Muscle of leg (tissue), 16 donors: ENCODE data around the gene SAG. TPM values are rescaled to one million over a fixed set of nuclear protein-coding genes. Genes with fewer than 3 reads are reported as not detected.

ENCODE experiments used
- DNase-seq: peaks from one replicate; pipeline ENCODE4 v3.0.0; 2013
- H3K27ac ChIP-seq: one replicate; pipeline ENCODE4 v1.5.1; 2013; ENCODE audit warnings: mild to moderate bottlenecking, low read length, control low read depth
- H3K27me3 ChIP-seq: one replicate; pipeline ENCODE4 v1.6.1; 2013; ENCODE audit warnings: low read length; ENCODE audit not compliant: control insufficient read depth, insufficient read depth
- H3K36me3 ChIP-seq: one replicate; pipeline ENCODE4 v1.6.1; 2013; ENCODE audit warnings: low read length; ENCODE audit not compliant: control insufficient read depth, insufficient read depth
- H3K4me1 ChIP-seq: one replicate; pipeline ENCODE4 v1.6.1; 2013; ENCODE audit warnings: low read length; ENCODE audit not compliant: control insufficient read depth, insufficient read depth
- H3K4me3 ChIP-seq: one replicate; pipeline ENCODE4 v1.5.1; 2013; ENCODE audit warnings: low read length, control low read depth
- H3K9me3 ChIP-seq: replicated peaks from 2 replicates; pipeline ENCODE4 v1.6.1; 2013; ENCODE audit warnings: low read depth, low read length; ENCODE audit not compliant: control insufficient read depth
- WGBS: methylation state at CpG from one replicate; pipeline ENCODE4 v1.1.5; 2013; ENCODE audit warnings: missing lambda C conversion rate; ENCODE audit not compliant: insufficient coverage; 5-methylcytosine and 5-hydroxymethylcytosine counted together
- long read RNA-seq, 11 donors: transcript quantifications; one replicate each; lab custom pipeline, GENCODE V29; 2026
- polyA plus RNA-seq, 8 donors: library from polyadenylated mRNA; unstranded; fragments of 120-200 nt; gene quantifications; one replicate each; pipeline versions ENCODE4 v1.2.1 to v1.2.3, GENCODE V29; 2013; ENCODE audit warnings: inconsistent platforms in 1 of 8, low replicate concordance in 1 of 8; ENCODE audit not compliant: insufficient read length in 8 of 8, insufficient read depth in 1 of 8
- total RNA-seq: library from RNA; stranded (reverse); fragments of 120-200 nt; gene quantifications from one replicate; pipeline ENCODE4 v1.2.4, GENCODE V29; 2013

The SAG gene
- total RNA-seq, result 0.18 TPM
- under 1 TPM in 7 of 8 donors, not detected in 1; 0.04 to 0.39 (median 0.11) TPM for polyA plus RNA-seq
- long read RNA-seq, donor 1, result 0 reads
- long read RNA-seq, donor 2, result 0 reads
- long read RNA-seq, donor 3, result 0 reads
- long read RNA-seq, donor 4, result 0 reads
- long read RNA-seq, donor 5, result 0 reads
- long read RNA-seq, donor 6, result 0 reads
- long read RNA-seq, donor 7, result 0 reads
- long read RNA-seq, donor 8, result 0 reads
- long read RNA-seq, donor 9, result 0 reads
- long read RNA-seq, donor 10, result 0 reads
- long read RNA-seq, donor 11, result 0 reads

DNA sequence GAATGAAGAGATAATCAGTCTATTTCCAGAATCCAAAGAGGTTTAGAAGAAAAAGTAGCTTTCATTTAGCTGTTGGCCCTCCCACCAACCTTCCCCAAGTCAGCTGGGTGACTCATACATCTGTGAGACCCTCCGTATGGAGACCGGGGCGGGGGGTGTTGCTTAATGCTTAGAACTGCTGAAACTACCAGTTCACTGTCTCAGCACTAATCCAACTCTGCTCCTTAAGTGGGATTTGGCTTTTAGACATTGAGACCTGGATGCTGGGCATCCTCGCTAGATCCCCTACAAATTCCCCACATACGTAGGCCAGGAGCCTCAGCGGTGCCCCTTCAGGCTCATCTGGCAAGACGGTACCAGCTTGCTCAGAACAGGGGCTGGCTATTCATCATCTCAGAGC lies at the start of gene SAG:
Gene SAG, plus strand, starts transcription at position 252 of the 400 bp plus-strand sequence. CDS start 1,374 bp downstream, outside the sequence.
- no peak within 1 kb of the TSS for H3K27ac ChIP-seq
- H3K9me3 ChIP-seq, result no peaks in the 10 kb centered on the region
- H3K4me1 ChIP-seq, result no peaks in the 10 kb centered on the region
- no peak for DNase-seq
- H3K36me3 ChIP-seq, result no peaks in the 10 kb centered on the region
- H3K27me3 ChIP-seq, result peaks cover 4% of the 10 kb centered on the region
- no peak within 1 kb of the TSS for H3K4me3 ChIP-seq
- 84% methylated on average over 4 of the region's 7 CpGs for WGBS

DNA sequence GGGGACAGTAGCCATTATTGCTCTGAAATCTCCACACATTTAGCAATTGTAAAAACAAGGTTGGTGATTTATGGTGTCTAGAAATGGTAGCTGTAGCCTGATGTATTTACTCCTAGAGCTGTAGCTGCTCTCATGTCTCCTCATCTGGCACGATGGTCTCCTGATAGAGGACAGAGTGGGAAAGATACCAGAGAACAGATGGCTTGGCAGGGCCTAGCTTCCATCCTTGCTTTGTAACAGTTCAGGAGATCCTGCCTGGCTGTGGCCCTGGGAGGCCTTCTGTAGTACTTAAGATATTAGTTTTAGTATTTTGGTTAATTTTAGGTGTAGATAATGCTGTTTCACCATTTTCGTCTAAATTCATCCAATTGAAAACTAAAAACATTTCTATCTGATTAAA lies 49.4 kb upstream of the SAG start:
- Histone ChIP-seq H3K9me3 (no peaks in the 10 kb centered on the region), H3K27ac (no peak overlapping the region), H3K36me3 (peaks cover 60% of the 10 kb centered on the region), H3K4me3 (no peak overlapping the region), H3K4me1 (no peaks in the 10 kb centered on the region), H3K27me3 (no peaks in the 10 kb centered on the region)
- no peak for DNase-seq
- WGBS, result 80% methylated on average over 1 of the region's 2 CpGs

DNA sequence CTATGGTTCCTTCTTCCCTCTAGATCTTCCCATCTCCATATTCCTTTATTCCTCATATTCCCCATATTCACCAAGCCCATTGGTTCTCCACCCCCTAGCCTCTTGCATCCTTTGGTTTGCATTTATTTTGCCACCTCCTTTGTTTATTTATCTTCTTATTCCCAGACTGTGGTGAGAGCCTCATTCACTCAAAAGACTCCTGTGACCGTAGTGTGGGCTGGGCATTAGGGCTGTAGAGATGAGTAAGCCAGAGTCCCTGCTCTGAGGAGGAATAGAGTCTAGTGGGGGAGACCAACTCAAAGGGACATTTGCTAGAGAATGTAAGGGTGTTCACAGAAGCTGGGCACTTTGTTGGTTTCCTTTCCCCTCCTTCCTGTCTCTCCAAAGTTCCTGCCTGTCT lies 47.9 kb upstream of the SAG start:
- DNase-seq, result no peak
- Histone ChIP-seq H3K4me1 (no peaks in the 10 kb centered on the region), H3K4me3 (no peak overlapping the region), H3K36me3 (peaks cover 68% of the 10 kb centered on the region), H3K27ac (no peak overlapping the region), H3K27me3 (no peaks in the 10 kb centered on the region), H3K9me3 (no peaks in the 10 kb centered on the region)
- WGBS, result no CpG with 5 or more reads among the region's 1 CpG

DNA sequence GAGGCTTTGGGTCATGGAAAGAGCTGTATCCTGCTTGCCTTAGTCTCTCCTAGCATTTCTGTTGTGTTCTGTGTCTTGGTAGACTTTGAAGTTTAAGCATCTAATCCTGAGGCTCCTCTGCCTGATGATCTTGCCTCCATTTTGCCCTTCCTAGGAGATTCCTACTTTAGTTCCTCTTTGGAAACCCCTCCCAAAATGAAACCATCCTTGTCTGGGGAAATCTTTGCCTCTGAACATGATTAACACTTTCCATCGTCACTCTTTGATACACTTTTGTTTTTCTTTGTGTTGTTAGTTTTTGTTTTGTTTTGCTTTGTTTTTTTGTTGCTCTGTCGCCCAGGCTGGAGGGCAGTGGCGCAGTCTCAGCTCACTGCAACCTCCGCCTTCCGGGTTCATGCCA lies 47.0 kb upstream of the SAG start:
- no peak for DNase-seq
- no peak overlapping the region for H3K27ac ChIP-seq

DNA sequence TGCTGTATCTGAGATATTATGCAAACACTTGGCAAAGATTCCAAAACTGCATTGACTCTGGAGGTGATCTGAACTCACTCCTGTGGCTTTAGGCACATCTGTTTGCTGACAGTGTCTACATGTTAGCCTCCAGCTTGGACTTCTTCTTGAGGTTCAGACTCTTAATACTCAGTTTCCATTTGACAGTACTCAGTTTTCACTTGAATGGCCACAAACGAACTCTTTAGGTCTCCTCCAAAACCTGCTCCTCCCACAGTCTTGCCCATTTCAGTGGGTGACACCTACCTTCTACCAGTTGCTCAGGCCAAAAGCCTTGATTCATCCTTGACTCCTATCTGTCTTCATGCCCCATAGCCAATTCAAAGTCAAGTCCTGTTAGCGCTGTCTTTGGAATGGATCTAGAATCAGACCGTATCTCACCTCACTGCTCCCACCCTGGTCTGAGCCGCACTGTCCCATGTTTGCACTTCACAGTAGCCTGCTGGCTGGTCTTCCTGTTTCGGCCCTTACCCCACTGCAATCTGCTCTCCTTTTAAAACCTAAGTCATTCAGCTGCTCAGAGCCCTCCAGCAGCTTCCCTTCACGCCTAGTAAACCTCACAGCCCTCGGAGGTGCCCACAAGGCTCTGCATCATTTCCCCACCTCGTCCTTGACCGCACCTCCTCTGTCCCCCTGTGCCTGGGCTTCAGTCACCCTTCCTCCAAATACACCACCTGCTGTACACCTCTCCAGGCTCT lies 45.6 kb upstream of the SAG start:
- no peak overlapping the region for H3K27ac ChIP-seq
- no peaks in the 10 kb centered on the region for H3K4me1 ChIP-seq
- H3K36me3 ChIP-seq, result peaks cover 72% of the 10 kb centered on the region

More for the DNA sequence above, 47.0 kb upstream of the SAG start:
- H3K36me3 ChIP-seq, result peaks cover 68% of the 10 kb centered on the region
- no peaks in the 10 kb centered on the region for H3K27me3 ChIP-seq
- WGBS, result 100% methylated on average over 4 of the region's 5 CpGs
- no peaks in the 10 kb centered on the region for H3K4me1 ChIP-seq
- no peaks in the 10 kb centered on the region for H3K9me3 ChIP-seq
- H3K4me3 ChIP-seq, result no peak overlapping the region

DNA sequence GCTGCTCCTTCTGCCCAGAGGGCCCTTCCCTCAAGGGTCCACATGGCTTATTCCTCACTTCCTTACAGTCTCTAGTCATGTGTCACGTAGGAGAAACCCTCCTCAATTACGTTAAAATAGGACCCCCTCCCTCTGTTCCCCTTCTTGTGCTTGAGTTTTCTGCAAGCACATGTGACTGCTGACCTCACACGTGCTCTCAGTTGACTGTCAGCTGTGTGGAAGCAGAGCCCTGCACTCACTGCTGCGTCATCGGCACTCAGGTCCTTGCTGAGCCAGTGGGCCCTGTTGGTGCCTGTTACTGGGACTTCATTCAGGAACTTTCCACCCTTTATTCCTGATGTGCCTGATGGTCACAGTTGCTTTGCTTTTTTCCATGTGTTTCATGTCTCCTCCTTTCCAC lies 45.1 kb upstream of the SAG start:
- 82% methylated on average over 4 of the region's 5 CpGs for WGBS
- H3K36me3 ChIP-seq, result peaks cover 75% of the 10 kb centered on the region
- H3K27me3 ChIP-seq, result no peaks in the 10 kb centered on the region
- no peaks in the 10 kb centered on the region for H3K9me3 ChIP-seq
- no peak overlapping the region for H3K27ac ChIP-seq
- no peaks in the 10 kb centered on the region for H3K4me1 ChIP-seq
- no peak overlapping the region for H3K4me3 ChIP-seq
- no peak for DNase-seq

More for the DNA sequence above, 45.6 kb upstream of the SAG start:
- no peak for DNase-seq
- H3K27me3 ChIP-seq, result no peaks in the 10 kb centered on the region
- H3K9me3 ChIP-seq, result no peaks in the 10 kb centered on the region
- WGBS, result 95% methylated on average over 9 of the region's 9 CpGs
- H3K4me3 ChIP-seq, result no peak overlapping the region

DNA sequence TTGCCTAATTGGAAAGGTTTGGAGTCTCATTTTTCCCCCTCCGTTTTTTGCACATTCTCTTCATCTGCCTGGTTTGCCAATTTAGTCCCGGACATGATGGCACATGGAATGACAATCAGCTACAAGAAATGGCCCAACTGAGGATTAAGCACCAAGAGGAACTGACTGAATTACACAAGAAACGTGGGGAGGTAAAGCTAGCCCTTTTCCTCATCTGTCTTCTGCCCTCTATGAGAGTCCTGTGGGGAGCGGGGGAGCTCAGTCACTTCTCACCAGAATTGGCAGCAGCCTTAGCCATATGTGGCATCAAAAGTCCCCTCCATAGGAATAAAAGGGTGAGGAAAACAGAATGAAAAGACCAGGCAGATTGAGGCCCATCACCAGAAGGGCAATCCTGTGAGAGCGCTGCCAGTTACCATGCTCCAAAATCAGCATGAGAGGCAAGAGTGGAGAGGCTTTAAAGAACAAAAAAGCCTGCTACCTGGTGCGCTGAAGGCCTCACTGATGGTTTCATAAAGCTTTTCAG lies 44.5 kb upstream of the SAG start:
- Histone ChIP-seq H3K27ac (no peak overlapping the region), H3K9me3 (no peaks in the 10 kb centered on the region), H3K36me3 (peaks cover 78% of the 10 kb centered on the region), H3K4me1 (no peaks in the 10 kb centered on the region), H3K27me3 (no peaks in the 10 kb centered on the region), H3K4me3 (no peak overlapping the region)
- WGBS, result 83% methylated on average over 4 of the region's 6 CpGs
- no peak for DNase-seq

DNA sequence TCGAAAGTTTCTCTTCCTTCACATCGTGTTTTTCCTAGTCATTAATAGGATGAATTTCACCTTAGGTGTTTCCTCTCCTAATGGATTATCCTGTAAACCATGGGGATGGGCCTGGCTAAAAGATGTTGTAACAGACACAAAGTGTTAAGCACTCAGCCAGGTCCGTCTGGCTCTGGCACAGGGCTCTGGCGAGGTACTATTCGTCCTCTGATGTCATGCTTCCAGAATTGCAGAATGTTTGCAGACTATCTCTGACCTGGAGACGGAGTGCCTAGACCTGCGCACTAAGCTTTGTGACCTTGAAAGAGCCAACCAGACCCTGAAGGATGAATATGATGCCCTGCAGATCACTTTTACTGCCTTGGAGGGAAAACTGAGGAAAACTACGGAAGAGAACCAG lies 42.9 kb upstream of the SAG start:
- no peak for DNase-seq
- H3K9me3 ChIP-seq, result no peaks in the 10 kb centered on the region
- no peaks in the 10 kb centered on the region for H3K27me3 ChIP-seq
- H3K4me1 ChIP-seq, result no peaks in the 10 kb centered on the region
- peaks cover 72% of the 10 kb centered on the region for H3K36me3 ChIP-seq
- no peak overlapping the region for H3K4me3 ChIP-seq
- 78% methylated on average over 6 of the region's 8 CpGs for WGBS
- H3K27ac ChIP-seq, result no peak overlapping the region

DNA sequence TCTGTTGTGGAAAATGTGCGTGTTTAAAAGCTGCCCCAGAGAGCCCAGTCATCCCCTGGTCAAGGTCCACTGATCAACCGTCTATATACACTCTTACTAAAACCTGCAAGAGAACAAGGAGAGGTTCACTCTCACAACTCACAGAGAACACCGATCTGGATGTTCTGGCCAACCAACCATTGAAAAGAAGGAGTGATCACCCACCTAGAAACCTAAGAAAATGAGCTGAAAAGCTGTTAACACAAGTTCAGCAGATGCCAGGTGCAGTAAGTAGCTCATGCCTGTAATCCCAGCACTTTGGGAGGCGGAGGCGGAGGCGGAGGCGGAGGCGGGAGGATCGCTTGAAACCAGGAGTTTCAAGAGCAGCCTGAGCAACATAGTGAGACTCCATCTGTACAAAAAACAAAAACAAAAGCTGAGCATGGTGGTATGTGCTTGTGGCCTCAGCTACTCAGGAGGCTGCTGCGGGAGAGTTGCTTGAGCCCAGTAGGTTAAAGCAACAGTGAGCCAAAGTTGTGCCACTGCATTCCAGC lies 41.7 kb upstream of the SAG start:
- no peak for DNase-seq
- Histone ChIP-seq H3K9me3 (no peaks in the 10 kb centered on the region), H3K27me3 (no peaks in the 10 kb centered on the region), H3K4me3 (no peak overlapping the region), H3K4me1 (no peaks in the 10 kb centered on the region), H3K27ac (no peak overlapping the region), H3K36me3 (peaks cover 65% of the 10 kb centered on the region)
- WGBS, result 90% methylated on average over 8 of the region's 10 CpGs

DNA sequence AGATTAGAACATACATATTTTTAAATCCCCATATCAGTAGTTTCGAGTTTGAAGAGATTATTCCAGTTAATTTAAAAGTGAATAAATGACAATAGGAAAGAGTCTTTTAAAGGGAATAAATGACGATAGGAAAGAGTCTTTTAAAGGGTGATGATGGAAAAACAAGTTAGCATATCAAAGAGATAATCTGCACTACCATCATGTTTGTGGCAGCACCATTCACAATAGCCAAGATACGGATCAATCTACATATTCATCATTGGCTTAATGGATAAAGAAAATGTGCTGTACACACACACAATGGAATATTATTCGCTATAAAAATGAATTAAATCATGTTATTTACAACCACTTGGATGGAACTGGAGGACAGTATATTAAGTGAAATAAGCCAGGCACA lies 41.1 kb upstream of the SAG start:
- peaks cover 64% of the 10 kb centered on the region for H3K36me3 ChIP-seq
- DNase-seq, result no peak
- no peaks in the 10 kb centered on the region for H3K9me3 ChIP-seq
- H3K27ac ChIP-seq, result no peak overlapping the region
- H3K27me3 ChIP-seq, result no peaks in the 10 kb centered on the region
- no CpG with 5 or more reads among the region's 4 CpGs for WGBS
- no peaks in the 10 kb centered on the region for H3K4me1 ChIP-seq
- no peak overlapping the region for H3K4me3 ChIP-seq
